Measurements from ENCODE around the gene IRAK2. TPM values are rescaled to one million over a fixed set of nuclear protein-coding genes. Genes with fewer than 3 reads are reported as not detected.
"Not testable (repeated sequence)": the region's sequence is repeated elsewhere in the genome, so short reads cannot be mapped to it uniquely, and the experiment has no call there.

Gene IRAK2
- total RNA-seq, 1 donor = 4.0 TPM

DNA sequence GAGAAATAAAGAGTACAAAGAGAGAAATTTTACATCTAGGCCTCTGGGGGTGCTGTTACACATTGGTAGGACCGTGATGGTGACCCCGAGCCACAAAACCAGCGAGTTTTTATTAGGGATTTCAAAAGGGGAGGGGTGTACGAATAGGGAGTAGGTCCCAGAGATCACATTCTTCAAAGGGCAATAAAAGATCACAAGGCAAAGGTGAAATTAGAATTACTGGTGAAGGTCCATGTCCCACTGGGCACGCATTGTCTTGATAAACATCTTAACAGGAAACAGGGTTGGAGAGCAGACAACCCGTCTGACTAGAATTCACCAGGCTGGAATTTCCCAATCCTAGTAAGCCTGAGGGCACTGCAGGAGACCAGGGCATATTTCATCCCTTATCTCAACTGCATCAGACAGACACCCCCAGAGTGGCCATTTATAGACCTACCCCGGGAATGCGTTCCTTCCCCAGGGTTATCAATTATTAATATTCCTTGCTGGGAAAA lies 4.3 kb downstream of the IRAK2 start:
- H3K4me1 ChIP-seq (ENCODE audit: insufficient read depth, low read length) = peaks cover 10% of the 10 kb centered on the region

DNA sequence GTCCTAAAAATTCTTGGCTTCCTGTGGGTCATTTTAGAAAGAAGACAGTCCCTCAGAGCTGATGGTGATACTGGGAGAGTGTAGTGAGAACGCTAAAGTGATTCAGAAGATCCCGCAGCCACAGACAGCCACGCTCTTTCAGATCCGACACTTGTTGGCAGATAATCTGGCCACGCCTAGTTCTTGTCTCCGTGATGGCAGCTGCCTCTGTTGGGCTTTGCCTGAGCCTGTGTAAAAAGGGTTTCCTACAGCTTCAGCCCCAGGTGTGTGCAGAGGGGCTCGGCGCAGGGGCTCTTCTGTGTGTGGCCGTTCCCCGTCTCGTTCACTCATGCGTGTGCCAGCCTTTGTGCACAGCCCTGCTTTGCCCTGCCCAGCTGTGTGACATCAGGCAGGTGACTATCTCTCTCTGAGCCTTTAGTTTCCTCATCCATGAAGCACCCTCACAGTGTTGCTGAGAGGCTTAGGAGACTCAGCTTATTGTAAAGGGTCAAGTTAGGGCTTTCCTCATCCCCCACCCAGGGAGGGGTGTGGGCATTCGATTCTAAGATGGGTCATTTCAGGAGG lies 6.3 kb downstream of the IRAK2 start:
- Histone ChIP-seq H3K4me1 (ENCODE audit: insufficient read depth, low read length) (peaks cover 12% of the 10 kb centered on the region), H2AFZ (ENCODE audit: low read length) (no peak overlapping the region), H3K27me3 (ENCODE audit: insufficient read depth, low read length) (no peaks in the 10 kb centered on the region), H3K27ac (ENCODE audit: low read depth, low read length) (no peak overlapping the region), H3K79me2 (ENCODE audit: insufficient read depth, low read length) (peaks cover 25% of the 10 kb centered on the region), H3K4me2 (ENCODE audit: insufficient read depth, low read length) (no peak overlapping the region), H3K9me3 (ENCODE audit: low read depth, low read length) (no peaks in the 10 kb centered on the region), H3K36me3 (ENCODE audit: insufficient read depth, low read length) (no peaks in the 10 kb centered on the region), H3K4me3 (ENCODE audit: insufficient read depth, low read length) (no peak overlapping the region), H4K20me1 (ENCODE audit: insufficient read depth, low read length) (no peaks in the 10 kb centered on the region)
- TF ChIP-seq, protein P1, sequence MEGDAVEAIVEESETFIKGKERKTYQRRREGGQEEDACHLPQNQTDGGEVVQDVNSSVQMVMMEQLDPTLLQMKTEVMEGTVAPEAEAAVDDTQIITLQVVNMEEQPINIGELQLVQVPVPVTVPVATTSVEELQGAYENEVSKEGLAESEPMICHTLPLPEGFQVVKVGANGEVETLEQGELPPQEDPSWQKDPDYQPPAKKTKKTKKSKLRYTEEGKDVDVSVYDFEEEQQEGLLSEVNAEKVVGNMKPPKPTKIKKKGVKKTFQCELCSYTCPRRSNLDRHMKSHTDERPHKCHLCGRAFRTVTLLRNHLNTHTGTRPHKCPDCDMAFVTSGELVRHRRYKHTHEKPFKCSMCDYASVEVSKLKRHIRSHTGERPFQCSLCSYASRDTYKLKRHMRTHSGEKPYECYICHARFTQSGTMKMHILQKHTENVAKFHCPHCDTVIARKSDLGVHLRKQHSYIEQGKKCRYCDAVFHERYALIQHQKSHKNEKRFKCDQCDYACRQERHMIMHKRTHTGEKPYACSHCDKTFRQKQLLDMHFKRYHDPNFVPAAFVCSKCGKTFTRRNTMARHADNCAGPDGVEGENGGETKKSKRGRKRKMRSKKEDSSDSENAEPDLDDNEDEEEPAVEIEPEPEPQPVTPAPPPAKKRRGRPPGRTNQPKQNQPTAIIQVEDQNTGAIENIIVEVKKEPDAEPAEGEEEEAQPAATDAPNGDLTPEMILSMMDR (IDR thresholded peaks at IDR 0.05; ENCODE audit: extremely low read depth, low read depth, low read length) = no peak
- no peak for DNase-seq (ENCODE audit: insufficient read length, low spot score, missing footprints)

More for the DNA sequence above, 4.3 kb downstream of the IRAK2 start:
- Histone ChIP-seq H2AFZ (ENCODE audit: low read length) (no peak overlapping the region), H3K9me3 (ENCODE audit: low read depth, low read length) (no peaks in the 10 kb centered on the region), H3K27ac (ENCODE audit: low read depth, low read length) (no peak overlapping the region), H4K20me1 (ENCODE audit: insufficient read depth, low read length) (no peaks in the 10 kb centered on the region), H3K27me3 (ENCODE audit: insufficient read depth, low read length) (no peaks in the 10 kb centered on the region), H3K79me2 (ENCODE audit: insufficient read depth, low read length) (peaks cover 33% of the 10 kb centered on the region), H3K36me3 (ENCODE audit: insufficient read depth, low read length) (no peaks in the 10 kb centered on the region), H3K4me3 (ENCODE audit: insufficient read depth, low read length) (no peak overlapping the region), H3K4me2 (ENCODE audit: insufficient read depth, low read length) (no peak overlapping the region)
- no peak for DNase-seq (ENCODE audit: insufficient read length, low spot score, missing footprints)
- TF ChIP-seq, protein P1 (IDR thresholded peaks at IDR 0.05; ENCODE audit: extremely low read depth, low read depth, low read length) = no peak

DNA sequence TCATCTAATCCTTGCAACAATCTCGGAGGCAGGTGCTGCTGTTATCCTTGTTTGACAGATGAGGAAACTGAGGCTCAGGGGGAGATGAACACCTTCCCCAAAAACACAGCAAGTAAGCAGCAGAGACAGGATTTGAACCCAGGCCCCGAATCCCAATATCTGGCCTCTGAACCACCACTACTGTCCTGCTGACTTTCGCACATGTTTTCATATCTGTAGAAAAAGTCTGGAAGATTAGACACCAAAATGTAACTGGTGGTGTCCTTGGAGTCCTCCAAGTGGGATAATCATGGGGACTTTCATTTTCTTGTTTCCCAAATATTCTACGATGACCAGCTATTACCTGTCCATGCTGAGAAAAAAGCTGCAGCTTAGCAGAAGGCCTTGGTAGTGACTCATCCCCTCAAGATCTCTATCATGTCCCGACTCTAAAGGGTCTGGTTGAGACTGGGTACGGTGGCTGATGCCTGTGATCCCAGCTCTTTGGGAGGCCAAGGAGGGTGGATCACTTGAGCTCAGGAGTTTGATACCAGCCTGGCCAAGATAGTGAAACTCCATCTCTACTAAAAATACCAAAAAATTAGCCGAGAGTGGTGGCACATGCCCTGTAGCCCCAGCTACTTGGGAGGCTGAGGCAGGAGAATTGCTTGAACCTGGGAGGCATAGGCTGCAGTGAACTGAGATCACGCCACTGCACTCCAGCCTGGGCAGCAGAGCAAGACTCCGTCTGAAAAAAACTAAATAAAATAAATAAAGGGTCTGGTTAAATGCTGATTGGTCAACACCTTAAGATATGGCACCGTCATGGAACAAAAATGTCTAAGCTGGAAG lies 8.6 kb downstream of the IRAK2 start:
- peak overlapping the region; percentile 34 for H3K4me2 ChIP-seq (ENCODE audit: insufficient read depth, low read length)
- H2AFZ ChIP-seq (ENCODE audit: low read length) = peak overlapping the region; percentile 4
- H3K4me1 ChIP-seq (ENCODE audit: insufficient read depth, low read length) = peaks cover 12% of the 10 kb centered on the region
- H4K20me1 ChIP-seq (ENCODE audit: insufficient read depth, low read length) = no peaks in the 10 kb centered on the region
- TF ChIP-seq, protein P1 (IDR thresholded peaks at IDR 0.05; ENCODE audit: extremely low read depth, low read depth, low read length) = no peak
- no peaks in the 10 kb centered on the region for H3K27me3 ChIP-seq (ENCODE audit: insufficient read depth, low read length)
- peak overlapping the region; percentile 11 for H3K4me3 ChIP-seq (ENCODE audit: insufficient read depth, low read length)
- H3K9me3 ChIP-seq (ENCODE audit: low read depth, low read length) = no peaks in the 10 kb centered on the region
- H3K27ac ChIP-seq (ENCODE audit: low read depth, low read length) = peak overlapping the region; percentile 88
- peaks cover 17% of the 10 kb centered on the region for H3K79me2 ChIP-seq (ENCODE audit: insufficient read depth, low read length)
- peak; percentile 55 for DNase-seq (ENCODE audit: insufficient read length, low spot score, missing footprints)
- no peaks in the 10 kb centered on the region for H3K36me3 ChIP-seq (ENCODE audit: insufficient read depth, low read length)

DNA sequence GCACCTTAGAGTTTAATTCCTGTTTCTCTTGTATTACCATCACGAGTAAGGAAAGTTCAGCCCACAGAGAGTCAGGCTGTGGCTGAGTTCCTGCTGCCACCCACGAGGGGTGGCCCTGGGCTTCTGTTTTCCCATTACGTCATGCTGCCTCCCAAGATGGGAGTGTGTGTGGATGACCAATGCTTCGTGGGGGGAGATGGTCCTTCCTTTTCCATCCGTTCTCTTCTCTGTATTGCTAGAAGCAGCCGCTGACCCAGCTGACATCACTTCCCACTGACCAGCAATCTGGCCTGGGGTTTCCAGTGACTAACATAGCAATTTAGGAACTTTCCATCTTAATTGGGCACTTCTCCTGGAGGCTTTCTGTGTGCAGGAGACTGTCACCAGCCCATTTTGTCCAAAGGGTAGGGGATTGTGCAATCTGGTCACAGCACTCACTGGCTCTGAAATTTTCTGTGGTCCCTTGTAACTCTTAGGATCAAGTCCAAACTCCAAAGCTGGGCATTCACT lies 9.3 kb downstream of the IRAK2 start:
- Histone ChIP-seq H2AFZ (ENCODE audit: low read length) (no peak overlapping the region), H3K79me2 (ENCODE audit: insufficient read depth, low read length) (peaks cover 17% of the 10 kb centered on the region), H3K4me3 (ENCODE audit: insufficient read depth, low read length) (no peak overlapping the region)

DNA sequence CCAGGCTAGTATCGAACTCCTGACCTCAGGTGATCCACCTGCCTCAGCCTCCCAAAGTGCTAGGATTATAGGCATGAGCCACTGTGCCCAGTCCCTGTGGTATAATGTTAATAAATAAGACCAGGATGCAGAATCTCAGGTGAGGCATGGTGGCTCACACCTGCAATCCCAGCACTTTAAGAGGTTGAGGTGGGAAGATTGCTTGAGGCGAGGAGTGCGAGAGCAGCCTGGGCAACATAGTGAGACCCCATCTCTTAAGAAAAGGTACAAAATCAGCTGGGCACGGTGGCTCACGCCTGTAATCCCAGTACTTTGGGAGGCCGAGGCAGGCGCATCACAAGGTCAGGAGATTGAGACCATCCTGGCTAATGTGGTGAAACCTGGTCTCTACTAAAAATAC lies 10.6 kb downstream of the IRAK2 start:
- H3K27me3 ChIP-seq (ENCODE audit: insufficient read depth, low read length); H3K27ac ChIP-seq (ENCODE audit: low read depth, low read length); H3K9me3 ChIP-seq (ENCODE audit: low read depth, low read length); H3K4me3 ChIP-seq (ENCODE audit: insufficient read depth, low read length); H3K36me3 ChIP-seq (ENCODE audit: insufficient read depth, low read length); DNase-seq (ENCODE audit: insufficient read length, low spot score, missing footprints); H4K20me1 ChIP-seq (ENCODE audit: insufficient read depth, low read length); H3K4me2 ChIP-seq (ENCODE audit: insufficient read depth, low read length); H2AFZ ChIP-seq (ENCODE audit: low read length): not testable (repeated sequence)
- Histone ChIP-seq H3K4me1 (ENCODE audit: insufficient read depth, low read length) (peaks cover 12% of the 10 kb centered on the region), H3K79me2 (ENCODE audit: insufficient read depth, low read length) (peaks cover 14% of the 10 kb centered on the region)

More for the DNA sequence above, 9.3 kb downstream of the IRAK2 start:
- TF ChIP-seq, protein P1 (IDR thresholded peaks at IDR 0.05; ENCODE audit: extremely low read depth, low read depth, low read length) = no peak
- Histone ChIP-seq H3K4me2 (ENCODE audit: insufficient read depth, low read length) (peak overlapping the region; percentile 34), H3K36me3 (ENCODE audit: insufficient read depth, low read length) (no peaks in the 10 kb centered on the region), H3K9me3 (ENCODE audit: low read depth, low read length) (no peaks in the 10 kb centered on the region), H3K4me1 (ENCODE audit: insufficient read depth, low read length) (peaks cover 12% of the 10 kb centered on the region), H3K27me3 (ENCODE audit: insufficient read depth, low read length) (no peaks in the 10 kb centered on the region), H3K27ac (ENCODE audit: low read depth, low read length) (peak overlapping the region; percentile 88), H4K20me1 (ENCODE audit: insufficient read depth, low read length) (no peaks in the 10 kb centered on the region)
- peak; percentile 99 for DNase-seq (ENCODE audit: insufficient read length, low spot score, missing footprints)

Measured in osteoblast (primary cell).